ENCODE data around the gene ATP13A2. TPM values are rescaled to one million over a fixed set of nuclear protein-coding genes. Genes with fewer than 3 reads are reported as not detected.
"Not testable (repeated sequence)": the region's sequence is repeated elsewhere in the genome, so short reads cannot be mapped to it uniquely, and the experiment has no call there.

Gene ATP13A2
- total and polyA plus RNA-seq, 10 donors = 13.7 to 83.9 (median 55.5) TPM

DNA sequence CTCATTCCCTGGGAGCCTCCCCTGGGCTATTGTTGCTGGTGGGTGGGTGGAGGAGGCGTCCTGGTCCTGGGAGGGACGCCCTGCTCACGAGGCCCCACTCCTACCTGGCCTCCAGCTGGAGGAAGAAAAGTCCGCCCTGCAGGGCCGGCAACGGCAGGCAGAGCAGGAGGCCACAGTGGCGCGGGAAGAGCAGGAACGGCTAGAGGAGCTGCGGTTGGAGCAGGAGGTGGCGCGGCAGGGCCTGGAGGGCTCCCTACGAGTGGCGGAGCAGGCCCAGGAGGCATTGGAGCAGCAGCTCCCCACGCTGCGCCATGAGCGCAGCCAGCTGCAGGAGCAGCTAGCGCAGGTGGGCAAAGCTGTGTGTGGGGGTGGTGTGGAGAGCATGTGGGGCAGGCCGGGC lies 65.1 kb downstream of the ATP13A2 start:
- 85 to 94% (median 89%) methylated on average over 18 to 19 of the region's 19 CpGs for WGBS, 5 donors
- no peak for DNase-seq
- Histone ChIP-seq H3K27ac (no peak overlapping the region), H3K4me3 (no peak overlapping the region), H3K36me3 (peaks cover 0 to 72% (median 25%) of the 10 kb centered on the region in 6 donors), H3K9me3 (no peaks in the 10 kb centered on the region), H3K27me3 (replicated peaks in 1 of 7) (no peaks in the 10 kb centered on the region), H3K4me1 (peaks cover 0 to 3% (median 2%) of the 10 kb centered on the region in 6 donors)
- intact Hi-C loops (cut with DNase I; ENCODE audit: low total_unique reads) = loop anchor here (5.0 kb wide), 1 partner anchor 324 kb away; no protein-coding TSS in a partner anchor
- TF ChIP-seq, protein P1, sequence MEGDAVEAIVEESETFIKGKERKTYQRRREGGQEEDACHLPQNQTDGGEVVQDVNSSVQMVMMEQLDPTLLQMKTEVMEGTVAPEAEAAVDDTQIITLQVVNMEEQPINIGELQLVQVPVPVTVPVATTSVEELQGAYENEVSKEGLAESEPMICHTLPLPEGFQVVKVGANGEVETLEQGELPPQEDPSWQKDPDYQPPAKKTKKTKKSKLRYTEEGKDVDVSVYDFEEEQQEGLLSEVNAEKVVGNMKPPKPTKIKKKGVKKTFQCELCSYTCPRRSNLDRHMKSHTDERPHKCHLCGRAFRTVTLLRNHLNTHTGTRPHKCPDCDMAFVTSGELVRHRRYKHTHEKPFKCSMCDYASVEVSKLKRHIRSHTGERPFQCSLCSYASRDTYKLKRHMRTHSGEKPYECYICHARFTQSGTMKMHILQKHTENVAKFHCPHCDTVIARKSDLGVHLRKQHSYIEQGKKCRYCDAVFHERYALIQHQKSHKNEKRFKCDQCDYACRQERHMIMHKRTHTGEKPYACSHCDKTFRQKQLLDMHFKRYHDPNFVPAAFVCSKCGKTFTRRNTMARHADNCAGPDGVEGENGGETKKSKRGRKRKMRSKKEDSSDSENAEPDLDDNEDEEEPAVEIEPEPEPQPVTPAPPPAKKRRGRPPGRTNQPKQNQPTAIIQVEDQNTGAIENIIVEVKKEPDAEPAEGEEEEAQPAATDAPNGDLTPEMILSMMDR (IDR thresholded peaks at IDR 0.05 in 8 of 11, conservative IDR thresholded peaks at IDR 0.05 in 3 of 11) = no peak
- TF ChIP-seq POLR2A (IDR thresholded peaks at IDR 0.05) (no peak), POLR2AphosphoS5 (IDR thresholded peaks at IDR 0.05) (no peak)

DNA sequence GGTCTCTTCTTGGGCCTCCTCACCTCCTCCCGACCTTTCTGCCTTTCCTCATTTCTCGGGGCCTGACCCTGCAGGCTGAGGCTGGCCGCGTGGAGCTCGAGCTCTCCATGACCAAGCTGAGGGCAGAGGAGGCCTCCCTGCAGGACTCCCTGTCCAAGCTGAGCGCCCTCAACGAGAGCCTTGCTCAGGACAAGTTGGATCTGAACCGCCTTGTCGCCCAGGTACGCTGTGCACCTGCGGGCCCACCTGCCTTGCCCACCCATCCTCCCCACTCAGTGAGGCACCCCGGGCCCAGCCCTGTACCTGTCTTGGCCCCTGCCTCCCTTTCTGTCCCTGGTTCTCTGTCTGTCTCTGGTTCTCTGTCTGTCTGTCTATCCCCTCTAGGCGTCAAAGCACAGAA lies 65.5 kb downstream of the ATP13A2 start:
- intact Hi-C loops (cut with DNase I; ENCODE audit: low total_unique reads) = loop anchor here (5.0 kb wide), 1 partner anchor 324 kb away; no protein-coding TSS in a partner anchor
- not testable (repeated sequence) for H3K27me3 ChIP-seq (replicated peaks in 1 of 7); H3K27ac ChIP-seq; H3K4me3 ChIP-seq; DNase-seq; H3K9me3 ChIP-seq; H3K4me1 ChIP-seq
- WGBS, 5 donors = 89 to 93% (median 90%) methylated on average over 10 to 13 of the region's 13 CpGs
- peaks cover 0 to 76% (median 27%) of the 10 kb centered on the region in 6 donors for H3K36me3 ChIP-seq

DNA sequence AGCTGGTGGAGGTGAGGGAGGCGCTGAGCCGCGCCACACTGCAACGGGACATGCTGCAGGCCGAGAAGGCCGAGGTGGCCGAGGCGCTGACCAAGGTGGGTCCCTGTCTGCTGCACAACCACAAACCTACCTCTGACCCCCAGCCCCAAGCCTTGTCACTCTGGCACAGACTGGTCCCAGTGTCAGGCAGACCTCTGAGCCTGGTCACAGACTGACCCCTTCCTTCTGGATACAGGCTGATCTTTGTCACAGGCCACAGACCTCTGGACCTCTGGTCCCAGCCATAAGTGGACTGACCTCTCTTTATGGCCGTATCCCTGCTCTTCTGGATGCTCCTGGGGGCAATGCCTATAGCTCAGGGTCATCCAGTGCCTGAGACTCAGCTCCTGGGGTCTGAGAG lies 66.2 kb downstream of the ATP13A2 start:
- intact Hi-C loops (cut with DNase I; ENCODE audit: low total_unique reads) = loop anchor here (5.0 kb wide), 1 partner anchor 323 kb away; no protein-coding TSS in a partner anchor
- H3K4me3 ChIP-seq; H3K27me3 ChIP-seq (replicated peaks in 1 of 7); H3K4me1 ChIP-seq; H3K9me3 ChIP-seq; H3K27ac ChIP-seq; DNase-seq: not testable (repeated sequence)
- 83 to 100% (median 92%) methylated on average over 1 to 9 of the region's 9 CpGs for WGBS, 5 donors
- H3K36me3 ChIP-seq = peaks cover 0 to 79% (median 29%) of the 10 kb centered on the region in 6 donors

DNA sequence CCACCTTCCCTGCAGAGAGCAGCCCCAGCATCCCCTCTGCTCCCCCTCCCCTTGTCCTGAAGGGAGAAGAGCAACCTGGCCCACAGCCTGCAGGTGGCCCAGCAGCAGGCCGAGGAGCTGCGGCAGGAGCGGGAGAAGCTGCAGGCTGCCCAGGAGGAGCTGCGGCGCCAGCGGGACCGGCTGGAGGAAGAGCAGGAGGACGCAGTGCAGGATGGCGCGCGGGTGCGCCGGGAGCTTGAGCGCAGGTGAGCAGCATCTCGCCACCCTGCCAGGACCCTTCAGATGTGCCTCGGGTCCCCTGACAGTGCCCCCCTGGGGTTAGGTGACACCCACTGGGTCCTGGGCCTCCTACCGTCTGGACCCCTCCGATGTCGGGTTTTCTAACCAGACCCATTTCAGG lies 67.7 kb downstream of the ATP13A2 start:
- Histone ChIP-seq H3K4me3 (no peak overlapping the region), H3K27me3 (replicated peaks in 1 of 7) (no peaks in the 10 kb centered on the region), H3K36me3 (peaks cover 0 to 89% (median 29%) of the 10 kb centered on the region in 6 donors), H3K9me3 (no peaks in the 10 kb centered on the region), H3K4me1 (no peaks in the 10 kb centered on the region), H3K27ac (no peak overlapping the region)
- DNase-seq = no peak
- TF ChIP-seq, protein P1 (IDR thresholded peaks at IDR 0.05 in 8 of 11, conservative IDR thresholded peaks at IDR 0.05 in 3 of 11) = no peak
- no peak for TF ChIP-seq POLR2AphosphoS5 (IDR thresholded peaks at IDR 0.05)
- TF ChIP-seq POLR2A (IDR thresholded peaks at IDR 0.05) = no peak
- 89 to 97% (median 94%) methylated on average over 18 to 19 of the region's 19 CpGs for WGBS, 5 donors
- intact Hi-C loops (cut with DNase I; ENCODE audit: low total_unique reads) = no loop called here

DNA sequence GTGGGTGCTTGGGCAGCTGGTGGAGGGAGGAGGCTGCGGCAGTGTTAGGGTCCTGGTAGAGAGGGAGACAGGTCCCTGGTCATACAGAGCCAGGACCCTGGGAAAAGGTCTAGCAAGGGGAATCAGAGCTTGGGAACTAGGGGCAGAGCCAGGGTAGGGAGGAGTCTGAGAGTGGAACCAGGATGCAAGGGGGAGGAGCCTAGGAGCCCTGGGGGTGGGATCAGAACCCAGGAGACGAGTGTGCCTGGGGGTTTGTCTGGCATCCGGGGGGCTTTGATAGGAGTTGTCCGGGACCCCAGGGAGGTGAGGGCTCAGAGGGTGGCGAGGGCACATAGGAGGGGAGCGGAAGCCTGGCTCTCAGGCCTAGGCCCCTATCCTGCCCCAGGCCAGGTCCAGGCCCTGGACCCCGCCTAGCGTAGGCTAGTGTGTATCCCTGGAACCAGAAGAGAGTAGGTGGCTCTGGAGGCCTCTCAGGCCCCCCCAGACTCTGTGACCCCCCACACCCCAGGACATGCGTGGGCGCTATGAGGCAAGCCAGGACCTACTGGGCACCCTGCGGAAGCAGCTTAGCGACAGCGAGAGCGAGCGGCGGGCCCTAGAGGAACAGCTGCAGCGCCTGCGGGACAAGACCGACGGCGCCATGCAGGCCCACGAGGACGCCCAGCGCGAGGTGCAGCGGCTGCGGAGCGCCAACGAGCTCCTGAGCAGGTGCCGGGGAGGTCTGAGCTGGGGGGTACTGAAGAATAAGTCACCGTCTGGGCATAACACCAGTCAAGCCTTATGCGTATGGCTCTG lies 72.1 kb downstream of the ATP13A2 start:
- H3K9me3 ChIP-seq; H3K4me3 ChIP-seq; intact Hi-C loops (cut with DNase I; ENCODE audit: low total_unique reads); H3K27ac ChIP-seq; H3K27me3 ChIP-seq (replicated peaks in 1 of 7); H3K4me1 ChIP-seq: not testable (repeated sequence)
- H3K36me3 ChIP-seq = peaks cover 0 to 84% (median 18%) of the 10 kb centered on the region in 6 donors
- WGBS, 5 donors = 94 to 98% (median 96%) methylated on average over 32 of the region's 32 CpGs
- DNase-seq = peak; percentile 73

Measured in spleen (tissue), 11 donors.